Activated naive CD8-positive, alpha-beta T cell treated with anti-CD3 and anti-CD28 coated beads, Interleukin-2, amount 50 U/mL, for 16 hours (primary cell): ENCODE data around the gene USP40.

Experiments
- DNase-seq: peaks from one replicate; pipeline ENCODE4 v3.0.0-alpha.2; 2020; ENCODE audit warnings: low read depth, low spot score

The USP40 gene

GRCh38 chr2:233553366-233553765 is 13.2 kb downstream of the USP40 start:
- no peak for DNase-seq

- no peak for DNase-seq
Measured at GRCh38 chr2:233551491-233551890, 15.1 kb downstream of the USP40 start.

DNA sequence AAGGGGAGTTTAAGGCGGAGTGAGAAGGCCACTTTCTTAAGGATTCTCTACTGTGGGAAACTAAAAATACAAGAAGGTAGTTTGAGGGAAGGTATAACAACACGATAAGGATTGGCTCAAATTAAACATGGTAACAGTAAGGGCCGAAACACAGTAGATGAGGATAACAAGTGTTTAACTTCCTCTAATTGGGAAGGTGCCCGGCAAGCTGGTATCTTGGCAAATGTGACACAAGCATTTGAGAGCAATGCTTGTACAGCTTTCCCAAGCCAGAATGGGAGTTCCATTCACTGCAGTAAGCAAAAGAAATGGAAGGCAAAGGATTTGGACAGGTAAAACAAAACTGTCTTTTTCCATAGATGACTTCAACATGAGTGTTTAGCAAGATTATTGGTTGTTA is 19.8 kb downstream of the USP40 start:
- DNase-seq: no peak

DNA sequence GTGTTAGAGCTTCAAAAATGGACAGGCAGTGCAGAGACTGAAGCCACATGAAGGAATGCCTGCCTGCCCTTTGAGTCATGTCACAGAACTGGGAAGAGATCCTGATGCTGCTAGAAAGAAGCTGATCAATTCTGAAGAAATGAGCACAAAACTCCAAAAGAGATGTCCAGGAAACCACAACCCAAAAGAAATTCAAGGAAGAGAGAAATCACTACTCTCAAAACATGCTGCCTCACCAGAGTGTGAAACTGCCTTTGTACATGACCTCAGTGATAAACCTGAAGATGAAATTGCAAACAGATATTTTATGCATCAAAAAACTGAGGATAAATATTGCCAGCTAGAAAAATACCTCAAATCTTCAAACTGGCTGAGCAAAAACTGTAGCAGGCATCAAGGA is 20.5 kb downstream of the USP40 start:
- DNase-seq: no peak

- no peak for DNase-seq
Measured at GRCh38 chr2:233544200-233544610, 22.4 kb downstream of the USP40 start.

DNA sequence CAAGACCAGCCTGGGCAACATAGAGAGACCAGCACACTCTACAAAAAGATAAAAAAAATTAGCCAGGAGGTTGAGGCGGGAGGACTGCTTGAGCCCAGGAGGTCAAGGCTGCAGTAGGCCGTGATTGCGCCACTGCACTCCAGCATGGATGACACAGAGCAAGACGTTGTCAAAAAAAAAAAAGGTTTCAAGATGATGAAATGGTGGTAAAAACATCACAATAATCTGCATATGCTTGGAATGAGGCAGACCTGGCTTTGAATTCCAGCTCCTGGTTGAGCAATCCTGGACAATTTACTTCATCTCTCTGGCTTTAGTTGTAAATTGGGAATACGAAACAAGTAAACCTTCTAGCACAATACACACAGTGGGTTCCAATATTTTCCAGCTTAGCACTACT is 24.1 kb downstream of the USP40 start:
- no peak for DNase-seq

GRCh38 chr2:233538741-233539140 is 27.8 kb downstream of the USP40 start:
- no peak for DNase-seq

GRCh38 chr2:233535271-233535670 is 31.3 kb downstream of the USP40 start:
- DNase-seq: no peak

- no peak for DNase-seq
Measured at GRCh38 chr2:233532971-233533370, 33.6 kb downstream of the USP40 start.

GRCh38 chr2:233531955-233532354 is 34.6 kb downstream of the USP40 start:
- DNase-seq: no peak

GRCh38 chr2:233530381-233530780 is 36.2 kb downstream of the USP40 start:
- no peak for DNase-seq

DNA sequence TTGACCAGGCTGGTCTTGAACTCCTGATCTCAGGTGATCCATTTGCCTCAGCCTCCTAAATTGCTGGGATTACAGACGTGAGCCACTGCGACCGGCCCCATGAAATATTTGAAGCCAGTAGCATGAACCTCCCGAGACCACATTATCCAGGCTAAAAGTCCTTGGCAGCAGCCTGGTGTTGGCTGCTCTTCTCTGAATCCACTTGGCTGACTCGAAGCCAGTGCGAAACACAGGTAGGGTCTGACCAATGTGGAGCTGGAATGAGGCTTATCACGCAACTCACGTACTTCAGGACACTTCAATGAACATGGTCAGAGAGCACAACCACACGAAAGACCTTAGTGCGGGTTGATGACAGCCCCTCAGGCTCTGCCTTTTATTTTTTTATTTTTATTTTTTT is 38.4 kb downstream of the USP40 start:
- no peak for DNase-seq

- DNase-seq: no peak
Measured at GRCh38 chr2:233525791-233526190, 40.8 kb downstream of the USP40 start.

- DNase-seq: no peak
Measured at GRCh38 chr2:233519787-233520611, 46.6 kb downstream of the USP40 start.

- DNase-seq: no peak
Measured at GRCh38 chr2:233513953-233514655, 52.5 kb downstream of the USP40 start.

- no peak for DNase-seq
Measured at GRCh38 chr2:233503947-233504637, 62.5 kb downstream of the USP40 start.

DNA sequence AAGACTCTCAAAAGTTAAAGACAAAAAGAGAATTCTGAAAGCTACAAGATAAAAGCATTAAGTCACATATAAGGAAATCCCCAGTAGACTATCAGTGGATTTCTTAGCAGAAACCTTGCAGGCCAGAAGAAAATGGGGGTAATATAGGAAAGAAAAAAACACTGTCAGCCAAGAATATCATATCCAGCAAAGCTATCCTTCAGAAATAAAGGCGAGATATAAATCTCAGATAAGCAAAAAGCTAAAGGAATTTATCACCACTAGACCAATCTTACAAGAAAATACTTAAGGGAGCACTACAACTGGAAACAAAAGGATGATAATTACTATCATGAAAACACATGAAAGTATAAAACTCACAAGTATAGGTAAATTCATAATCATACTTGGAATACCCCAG is 63.1 kb downstream of the USP40 start:
- DNase-seq: no peak

DNA sequence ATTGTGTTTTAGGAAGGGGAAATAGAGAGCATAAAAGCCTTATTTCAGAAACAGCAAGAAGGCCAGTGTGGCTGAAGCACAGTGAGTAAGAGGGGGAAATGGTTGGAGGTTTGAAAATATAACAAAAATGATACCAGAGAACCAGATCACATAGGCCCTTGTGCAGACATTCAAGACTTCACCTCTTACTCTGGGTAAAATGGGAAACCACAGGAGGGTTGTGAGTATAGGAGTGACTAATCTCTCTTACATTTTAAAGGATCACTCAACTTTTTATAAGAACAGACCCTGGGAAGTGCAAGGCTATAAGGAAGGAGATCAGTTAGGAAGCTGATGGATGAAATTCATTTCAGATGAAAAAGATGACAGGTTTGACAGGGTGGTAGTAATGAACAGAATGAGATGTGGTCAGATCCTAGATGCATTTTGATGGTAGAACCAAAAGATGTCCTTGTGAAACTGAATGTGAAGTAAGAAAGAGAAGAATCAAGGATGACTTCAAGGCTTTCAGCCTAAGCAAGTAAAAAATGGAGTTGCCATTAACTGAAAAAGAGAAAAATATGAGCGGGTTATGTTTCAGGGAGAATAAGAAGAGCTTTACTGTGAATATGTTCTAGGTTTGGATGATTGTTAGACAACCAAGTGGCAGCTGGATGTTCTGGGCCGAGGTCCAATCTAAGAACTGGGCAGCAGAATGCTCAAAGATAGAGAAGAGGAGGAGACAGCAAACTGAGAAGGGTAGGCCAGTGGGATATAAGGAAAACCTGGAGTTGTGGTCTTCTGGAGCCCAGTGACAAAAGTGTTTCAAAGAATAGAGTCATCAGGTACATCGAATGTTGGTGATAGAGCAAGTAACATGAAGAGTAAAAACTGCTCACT is 65.1 kb downstream of the USP40 start:
- DNase-seq: no peak

DNA sequence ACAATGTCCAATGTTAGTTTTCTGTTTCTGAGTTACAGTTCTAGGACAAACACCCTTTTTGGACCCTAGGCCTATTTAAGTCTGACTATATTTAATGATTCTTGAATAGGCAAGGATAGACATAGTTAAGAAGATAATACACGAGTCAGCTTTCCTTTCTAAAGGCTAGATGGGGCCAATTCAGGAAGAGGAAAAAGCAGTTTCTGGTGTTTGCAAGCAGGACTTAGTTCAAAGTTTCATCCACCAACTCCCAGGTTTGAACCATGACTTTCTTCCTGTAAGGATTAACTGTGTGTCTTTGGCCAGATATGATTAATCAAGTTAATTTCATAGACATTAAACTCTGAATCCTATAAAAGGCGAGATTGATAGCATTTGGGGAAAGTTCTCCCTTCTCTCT is 66.7 kb downstream of the USP40 start:
- DNase-seq: no peak

DNA sequence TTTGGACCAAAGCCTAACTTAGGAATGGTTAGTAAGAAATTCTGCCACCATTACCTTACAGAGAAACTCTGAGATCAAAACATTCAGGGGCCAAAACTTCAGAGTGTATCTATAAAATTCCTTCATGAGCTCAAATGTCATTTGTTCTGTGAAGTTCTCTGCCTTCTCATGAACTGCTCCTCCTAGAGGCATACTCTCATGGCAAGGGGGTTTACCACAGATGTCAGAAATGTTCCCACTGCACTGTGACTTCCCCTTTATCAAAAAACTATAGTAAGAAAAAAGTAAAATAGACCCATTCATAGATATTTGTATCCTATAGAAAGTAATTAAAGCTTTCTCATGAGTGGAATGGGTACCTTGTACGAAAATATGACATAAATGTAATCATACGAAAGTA is 68.5 kb downstream of the USP40 start:
- no peak for DNase-seq

- DNase-seq: no peak
Measured at GRCh38 chr2:233497692-233498091, 68.9 kb downstream of the USP40 start.
